ENCODE data around the gene GLRA1. TPM values are rescaled to one million over a fixed set of nuclear protein-coding genes. Genes with fewer than 3 reads are reported as not detected.

GLRA1 gene
- total RNA-seq, 1 experiment from 2014 or later = not detected

DNA sequence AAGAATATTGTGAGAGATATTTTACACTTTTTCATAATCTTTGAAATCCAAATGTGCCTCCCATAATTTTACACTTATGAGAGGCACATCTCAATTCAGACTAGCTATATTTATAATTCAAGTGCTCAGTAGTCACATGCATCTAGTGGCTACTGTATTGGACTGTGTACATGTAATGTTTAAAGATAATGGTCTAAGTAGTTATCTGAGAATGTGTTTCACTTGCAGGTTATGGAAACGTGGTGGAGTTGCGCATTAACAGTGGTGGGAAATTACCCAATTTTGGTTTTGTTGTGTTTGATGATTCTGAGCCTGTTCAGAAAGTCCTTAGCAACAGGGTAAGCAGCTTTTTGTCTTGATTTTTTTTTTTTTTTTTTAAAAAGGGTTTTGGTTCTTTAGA lies 124.1 kb downstream of the GLRA1 start:
- Histone ChIP-seq H3K4me1 (ENCODE audit: control insufficient read depth, insufficient read depth, low read length) (no peaks in the 10 kb centered on the region), H3K36me3 (ENCODE audit: control insufficient read depth, insufficient read depth, low read length) (peaks cover 59% of the 10 kb centered on the region), H3K9me3 (ENCODE audit: control insufficient read depth, insufficient read depth, low read depth, low read length) (no peaks in the 10 kb centered on the region), H3K27me3 (ENCODE audit: control insufficient read depth, insufficient read depth, low read length) (no peaks in the 10 kb centered on the region), H3K27ac (ENCODE audit: low read length) (no peak overlapping the region), H3K4me3 (ENCODE audit: low read depth in 2 of 2, low read length in 2 of 2) (no peak overlapping the region)
- DNase-seq (ENCODE audit: low read depth, low spot score) (no peak), ATAC-seq (no peak)
- POLR2A ChIA-PET = no interaction called here
- intact Hi-C loops (cut with micrococcal nuclease; ENCODE audit: unreplicated experiment) = no loop called here
- no peak for TF ChIP-seq SIN3A (IDR thresholded peaks at IDR 0.05; ENCODE audit: borderline replicate concordance, insufficient read depth, low read depth, low read length)
- in situ Hi-C loops (cut with HindIII; ENCODE audit: low pct_unique_long_range_greater_than_20kb, low sequenced_read_pairs) = no loop called here
- BruUV-seq (replicated peaks) = no TSS peak
- CTCF ChIA-PET = no interaction called here

DNA sequence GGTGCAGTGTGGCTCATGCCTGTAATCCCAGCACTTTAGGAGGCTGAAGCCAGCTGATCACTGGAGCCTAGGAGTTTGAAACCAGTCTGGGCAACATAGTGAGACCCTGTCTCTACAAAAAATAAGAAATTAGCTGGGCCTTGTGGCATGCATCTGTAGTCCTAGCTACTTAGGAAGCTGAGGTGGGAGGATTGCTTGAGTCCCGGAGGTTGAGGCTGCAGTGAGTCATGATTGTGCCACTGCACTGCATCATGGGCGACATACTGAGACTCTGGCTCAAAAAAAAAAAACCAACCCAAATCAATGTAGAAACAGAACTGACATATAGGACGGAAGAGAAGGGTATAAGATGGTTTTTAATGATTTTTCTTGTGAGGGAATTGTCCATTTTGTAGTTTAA lies 125.2 kb downstream of the GLRA1 start:
- intact Hi-C loops (cut with micrococcal nuclease; ENCODE audit: unreplicated experiment) = no loop called here
- no peaks in the 10 kb centered on the region for H3K27me3 ChIP-seq (ENCODE audit: control insufficient read depth, insufficient read depth, low read length)
- no peak overlapping the region for H3K27ac ChIP-seq (ENCODE audit: low read length)
- in situ Hi-C loops (cut with HindIII; ENCODE audit: low pct_unique_long_range_greater_than_20kb, low sequenced_read_pairs) = no loop called here
- H3K9me3 ChIP-seq (ENCODE audit: control insufficient read depth, insufficient read depth, low read depth, low read length) = no peaks in the 10 kb centered on the region
- H3K36me3 ChIP-seq (ENCODE audit: control insufficient read depth, insufficient read depth, low read length) = peaks cover 58% of the 10 kb centered on the region
- no peak overlapping the region for H3K4me3 ChIP-seq (ENCODE audit: low read depth in 2 of 2, low read length in 2 of 2)
- DNase-seq (ENCODE audit: low read depth, low spot score) (no peak), ATAC-seq (no peak)
- no peaks in the 10 kb centered on the region for H3K4me1 ChIP-seq (ENCODE audit: control insufficient read depth, insufficient read depth, low read length)
- TF ChIP-seq POLR2AphosphoS5 (IDR thresholded peaks at IDR 0.05; ENCODE audit: low read depth, low read length) = no peak
- no TSS peak for BruUV-seq (replicated peaks)
- ChIA-PET CTCF (no interaction called here), POLR2A (no interaction called here)

- ChIA-PET CTCF (no interaction called here), POLR2A (no interaction called here)
- in situ Hi-C loops (cut with HindIII; ENCODE audit: low pct_unique_long_range_greater_than_20kb, low sequenced_read_pairs) = no loop called here
- Histone ChIP-seq H3K27ac (ENCODE audit: low read length) (no peak overlapping the region), H3K4me1 (ENCODE audit: control insufficient read depth, insufficient read depth, low read length) (no peaks in the 10 kb centered on the region), H3K27me3 (ENCODE audit: control insufficient read depth, insufficient read depth, low read length) (no peaks in the 10 kb centered on the region), H3K36me3 (ENCODE audit: control insufficient read depth, insufficient read depth, low read length) (peaks cover 56% of the 10 kb centered on the region), H3K4me3 (ENCODE audit: low read depth in 2 of 2, low read length in 2 of 2) (no peak overlapping the region), H3K9me3 (ENCODE audit: control insufficient read depth, insufficient read depth, low read depth, low read length) (no peaks in the 10 kb centered on the region)
- no TSS peak for BruUV-seq (replicated peaks)
- DNase-seq (ENCODE audit: low read depth, low spot score) (no peak), ATAC-seq (no peak)
- TF ChIP-seq POLR2AphosphoS5 (IDR thresholded peaks at IDR 0.05; ENCODE audit: low read depth, low read length) = no peak
- no peak for TF ChIP-seq TCF7L2 (IDR thresholded peaks at IDR 0.05; ENCODE audit: low read depth, low read length)
- TF ChIP-seq, protein P1, sequence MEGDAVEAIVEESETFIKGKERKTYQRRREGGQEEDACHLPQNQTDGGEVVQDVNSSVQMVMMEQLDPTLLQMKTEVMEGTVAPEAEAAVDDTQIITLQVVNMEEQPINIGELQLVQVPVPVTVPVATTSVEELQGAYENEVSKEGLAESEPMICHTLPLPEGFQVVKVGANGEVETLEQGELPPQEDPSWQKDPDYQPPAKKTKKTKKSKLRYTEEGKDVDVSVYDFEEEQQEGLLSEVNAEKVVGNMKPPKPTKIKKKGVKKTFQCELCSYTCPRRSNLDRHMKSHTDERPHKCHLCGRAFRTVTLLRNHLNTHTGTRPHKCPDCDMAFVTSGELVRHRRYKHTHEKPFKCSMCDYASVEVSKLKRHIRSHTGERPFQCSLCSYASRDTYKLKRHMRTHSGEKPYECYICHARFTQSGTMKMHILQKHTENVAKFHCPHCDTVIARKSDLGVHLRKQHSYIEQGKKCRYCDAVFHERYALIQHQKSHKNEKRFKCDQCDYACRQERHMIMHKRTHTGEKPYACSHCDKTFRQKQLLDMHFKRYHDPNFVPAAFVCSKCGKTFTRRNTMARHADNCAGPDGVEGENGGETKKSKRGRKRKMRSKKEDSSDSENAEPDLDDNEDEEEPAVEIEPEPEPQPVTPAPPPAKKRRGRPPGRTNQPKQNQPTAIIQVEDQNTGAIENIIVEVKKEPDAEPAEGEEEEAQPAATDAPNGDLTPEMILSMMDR (IDR thresholded peaks at IDR 0.05) = no peak
- no peak for TF ChIP-seq SIN3A (IDR thresholded peaks at IDR 0.05; ENCODE audit: borderline replicate concordance, insufficient read depth, low read depth, low read length)
- intact Hi-C loops (cut with micrococcal nuclease; ENCODE audit: unreplicated experiment) = no loop called here
These were observed 126.0 kb downstream of the GLRA1 start for GRCh38 chr5:151798674-151799073.

GRCh38 chr5:151795426-151795825 lies 129.2 kb downstream of the GLRA1 start:
- DNase-seq (ENCODE audit: low read depth, low spot score) = no peak
- no peaks in the 10 kb centered on the region for H3K27me3 ChIP-seq (ENCODE audit: control insufficient read depth, insufficient read depth, low read length)
- H3K36me3 ChIP-seq (ENCODE audit: control insufficient read depth, insufficient read depth, low read length) = peaks cover 62% of the 10 kb centered on the region
- no peak overlapping the region for H3K4me3 ChIP-seq (ENCODE audit: low read depth in 2 of 2, low read length in 2 of 2)
- ATAC-seq = no peak
- CTCF ChIA-PET = no interaction called here
- BruUV-seq (replicated peaks) = no TSS peak
- TF ChIP-seq, protein P2, sequence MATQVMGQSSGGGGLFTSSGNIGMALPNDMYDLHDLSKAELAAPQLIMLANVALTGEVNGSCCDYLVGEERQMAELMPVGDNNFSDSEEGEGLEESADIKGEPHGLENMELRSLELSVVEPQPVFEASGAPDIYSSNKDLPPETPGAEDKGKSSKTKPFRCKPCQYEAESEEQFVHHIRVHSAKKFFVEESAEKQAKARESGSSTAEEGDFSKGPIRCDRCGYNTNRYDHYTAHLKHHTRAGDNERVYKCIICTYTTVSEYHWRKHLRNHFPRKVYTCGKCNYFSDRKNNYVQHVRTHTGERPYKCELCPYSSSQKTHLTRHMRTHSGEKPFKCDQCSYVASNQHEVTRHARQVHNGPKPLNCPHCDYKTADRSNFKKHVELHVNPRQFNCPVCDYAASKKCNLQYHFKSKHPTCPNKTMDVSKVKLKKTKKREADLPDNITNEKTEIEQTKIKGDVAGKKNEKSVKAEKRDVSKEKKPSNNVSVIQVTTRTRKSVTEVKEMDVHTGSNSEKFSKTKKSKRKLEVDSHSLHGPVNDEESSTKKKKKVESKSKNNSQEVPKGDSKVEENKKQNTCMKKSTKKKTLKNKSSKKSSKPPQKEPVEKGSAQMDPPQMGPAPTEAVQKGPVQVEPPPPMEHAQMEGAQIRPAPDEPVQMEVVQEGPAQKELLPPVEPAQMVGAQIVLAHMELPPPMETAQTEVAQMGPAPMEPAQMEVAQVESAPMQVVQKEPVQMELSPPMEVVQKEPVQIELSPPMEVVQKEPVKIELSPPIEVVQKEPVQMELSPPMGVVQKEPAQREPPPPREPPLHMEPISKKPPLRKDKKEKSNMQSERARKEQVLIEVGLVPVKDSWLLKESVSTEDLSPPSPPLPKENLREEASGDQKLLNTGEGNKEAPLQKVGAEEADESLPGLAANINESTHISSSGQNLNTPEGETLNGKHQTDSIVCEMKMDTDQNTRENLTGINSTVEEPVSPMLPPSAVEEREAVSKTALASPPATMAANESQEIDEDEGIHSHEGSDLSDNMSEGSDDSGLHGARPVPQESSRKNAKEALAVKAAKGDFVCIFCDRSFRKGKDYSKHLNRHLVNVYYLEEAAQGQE (IDR thresholded peaks at IDR 0.05; ENCODE audit: insufficient read depth in 1 of 2, low read depth in 2 of 2, low read length in 1 of 2) = no peak
- TF ChIP-seq TCF7L2 (IDR thresholded peaks at IDR 0.05; ENCODE audit: low read depth, low read length) = no peak
- TF ChIP-seq, protein P1 (IDR thresholded peaks at IDR 0.05) = no peak
- TF ChIP-seq POLR2AphosphoS5 (IDR thresholded peaks at IDR 0.05; ENCODE audit: low read depth, low read length) = no peak
- TF ChIP-seq SIN3A (IDR thresholded peaks at IDR 0.05; ENCODE audit: borderline replicate concordance, insufficient read depth, low read depth, low read length) = no peak
- intact Hi-C loops (cut with micrococcal nuclease; ENCODE audit: unreplicated experiment) = no loop called here
- no peaks in the 10 kb centered on the region for H3K9me3 ChIP-seq (ENCODE audit: control insufficient read depth, insufficient read depth, low read depth, low read length)
- H3K4me1 ChIP-seq (ENCODE audit: control insufficient read depth, insufficient read depth, low read length) = no peaks in the 10 kb centered on the region
- no peak overlapping the region for H3K27ac ChIP-seq (ENCODE audit: low read length)
- POLR2A ChIA-PET = no interaction called here
- in situ Hi-C loops (cut with HindIII; ENCODE audit: low pct_unique_long_range_greater_than_20kb, low sequenced_read_pairs) = no loop called here
